HG02571 (cell line): ENCODE measurements around the gene ATRN.
"Not testable (repeated sequence)": the region's sequence is repeated elsewhere in the genome, so short reads cannot be mapped to it uniquely, and the experiment has no call there.

Source experiments
- ATAC-seq: cut with Tn5 transposase; IDR thresholded peaks from one replicate; pipeline ENCODE4 v1.9.1; 2021; ENCODE audit warnings: mild to moderate bottlenecking, moderate library complexity; ENCODE audit not compliant: unreplicated experiment

The ATRN gene

GRCh38 chr20:3514012-3514642 is 43.3 kb downstream of the ATRN start:
- ATAC-seq = no peak

GRCh38 chr20:3515379-3516170 is 44.8 kb downstream of the ATRN start:
- ATAC-seq = no peak

GRCh38 chr20:3521852-3522740 is 51.3 kb downstream of the ATRN start:
- no peak for ATAC-seq

DNA sequence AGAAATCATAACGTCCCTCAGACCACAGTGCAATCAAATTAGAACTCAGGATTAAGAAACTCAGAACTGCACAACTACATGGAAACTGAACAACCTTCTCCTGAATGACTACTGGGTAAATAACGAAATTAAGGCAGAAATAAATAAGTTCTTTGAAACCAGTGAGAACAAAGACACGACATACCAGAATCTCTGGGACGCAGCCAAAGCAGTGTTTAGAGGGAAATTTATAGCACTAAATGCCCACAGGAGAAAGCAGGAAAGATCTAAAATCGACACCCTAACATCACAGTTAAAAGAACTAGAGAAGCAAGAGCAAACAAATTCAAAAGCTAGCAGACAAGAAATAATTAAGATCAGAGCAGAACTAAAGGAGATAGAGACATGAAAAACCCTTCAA is 53.9 kb downstream of the ATRN start:
- not testable (repeated sequence) for ATAC-seq

GRCh38 chr20:3532089-3532615 is 61.3 kb downstream of the ATRN start:
- no peak for ATAC-seq

- not testable (repeated sequence) for ATAC-seq
These were observed 66.9 kb downstream of the ATRN start for GRCh38 chr20:3537733-3538132.

GRCh38 chr20:3539311-3540107 is 68.7 kb downstream of the ATRN start:
- no peak for ATAC-seq

DNA sequence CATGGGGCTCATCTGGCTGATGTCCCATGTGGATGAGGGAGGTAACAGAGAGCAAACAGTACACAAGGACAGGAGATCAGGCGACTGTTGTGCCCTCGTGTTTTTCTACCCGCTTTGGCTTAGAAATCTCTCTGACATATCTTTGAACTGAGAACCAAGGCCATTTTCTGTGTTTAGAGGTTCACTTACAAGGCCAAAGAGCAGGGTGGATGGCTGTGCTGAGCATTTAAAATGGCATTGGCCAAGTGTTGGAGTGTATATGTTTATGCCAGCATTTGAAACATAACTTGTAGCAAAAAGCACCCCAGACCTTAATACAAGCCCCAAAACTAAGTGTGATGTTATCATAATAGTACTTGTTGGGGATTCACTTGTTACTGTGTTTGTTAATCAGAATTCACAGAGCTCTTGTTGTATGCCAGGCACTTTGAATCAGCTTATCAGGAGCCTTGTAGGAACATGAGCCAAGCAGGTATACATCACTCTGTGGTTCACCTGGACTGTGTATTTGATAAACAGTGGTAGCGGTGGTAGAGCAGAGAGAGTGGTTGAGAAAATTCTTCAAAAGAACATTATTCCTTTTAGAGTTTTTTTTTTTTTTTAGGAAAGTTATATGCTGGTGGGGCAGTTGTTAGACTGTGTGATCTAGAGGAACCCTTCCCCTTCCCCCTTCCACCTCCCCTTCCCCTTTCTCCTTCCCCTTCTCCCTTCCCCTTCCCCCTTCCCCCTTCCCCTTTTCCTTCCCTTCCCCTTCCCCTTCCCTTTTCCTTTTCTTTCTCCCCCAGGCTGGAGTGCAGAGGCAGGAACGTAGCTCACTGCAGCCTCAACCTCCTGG is 71.3 kb downstream of the ATRN start:
- ATAC-seq = no peak

- ATAC-seq = no peak
These were observed 73.2 kb downstream of the ATRN start for GRCh38 chr20:3543901-3544507.

DNA sequence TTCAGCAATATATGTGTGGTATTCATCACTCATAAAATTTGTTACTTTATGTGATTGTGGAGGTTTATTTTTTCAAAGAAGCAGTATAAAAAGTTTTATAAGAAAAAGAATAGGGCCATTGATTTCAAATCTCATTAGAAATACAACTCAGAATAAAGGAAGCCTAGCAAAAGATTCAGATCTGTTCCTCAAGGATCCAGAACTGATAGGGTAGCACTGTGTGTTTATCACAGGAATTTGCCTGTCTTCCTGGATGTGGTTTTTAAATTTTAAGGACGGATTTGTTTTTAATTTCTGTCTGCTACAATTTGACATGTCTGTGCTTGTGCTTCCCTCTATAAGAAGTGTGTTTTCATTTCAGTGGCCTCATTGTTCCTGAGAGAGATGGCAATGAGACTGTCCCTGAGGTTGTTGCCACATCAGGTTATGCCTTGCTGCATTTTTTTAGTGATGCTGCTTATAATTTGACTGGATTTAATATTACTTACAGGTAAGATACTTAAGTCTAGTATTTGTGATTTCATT is 74.6 kb downstream of the ATRN start:
- no peak for ATAC-seq

GRCh38 chr20:3547906-3548305 is 77.1 kb downstream of the ATRN start:
- ATAC-seq = no peak

- no peak for ATAC-seq
These were observed 80.0 kb downstream of the ATRN start for GRCh38 chr20:3550837-3551236.

- ATAC-seq = no peak
These were observed 81.0 kb downstream of the ATRN start for GRCh38 chr20:3551681-3552434.

- ATAC-seq = no peak
These were observed 82.8 kb downstream of the ATRN start for GRCh38 chr20:3553663-3554062.

- no peak for ATAC-seq
These were observed 86.5 kb downstream of the ATRN start for GRCh38 chr20:3557237-3557785.

- no peak for ATAC-seq
These were observed 88.4 kb downstream of the ATRN start for GRCh38 chr20:3559231-3559630.

DNA sequence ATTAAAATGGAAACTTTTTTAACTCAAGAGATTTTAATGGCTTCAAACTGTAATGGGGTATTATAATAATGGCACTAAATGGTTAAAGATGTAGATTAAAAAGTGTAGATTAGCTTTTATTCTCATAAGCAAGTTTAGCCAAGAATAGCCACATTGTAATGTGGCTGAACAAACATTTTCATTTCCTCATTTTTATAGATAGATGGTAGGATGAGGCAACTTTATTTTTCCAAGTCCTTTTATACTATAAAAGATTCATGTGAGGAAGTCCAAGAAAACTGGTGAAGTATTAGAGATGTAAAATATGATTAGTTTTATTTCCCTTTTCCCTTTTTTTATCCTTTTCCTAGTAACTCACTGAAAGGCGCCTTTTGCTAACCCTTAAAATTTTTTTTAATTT is 88.8 kb downstream of the ATRN start:
- ATAC-seq = no peak

GRCh38 chr20:3560162-3560561 is 89.3 kb downstream of the ATRN start:
- ATAC-seq = no peak
